Measurements from ENCODE around the gene OBSCN. TPM values are rescaled to one million over a fixed set of nuclear protein-coding genes. Genes with fewer than 3 reads are reported as not detected.

Gene OBSCN
- total and polyA plus RNA-seq, 2 of the 4 experiments (the other 2 are of a cell fraction): 4.1 to 9.5 TPM

DNA sequence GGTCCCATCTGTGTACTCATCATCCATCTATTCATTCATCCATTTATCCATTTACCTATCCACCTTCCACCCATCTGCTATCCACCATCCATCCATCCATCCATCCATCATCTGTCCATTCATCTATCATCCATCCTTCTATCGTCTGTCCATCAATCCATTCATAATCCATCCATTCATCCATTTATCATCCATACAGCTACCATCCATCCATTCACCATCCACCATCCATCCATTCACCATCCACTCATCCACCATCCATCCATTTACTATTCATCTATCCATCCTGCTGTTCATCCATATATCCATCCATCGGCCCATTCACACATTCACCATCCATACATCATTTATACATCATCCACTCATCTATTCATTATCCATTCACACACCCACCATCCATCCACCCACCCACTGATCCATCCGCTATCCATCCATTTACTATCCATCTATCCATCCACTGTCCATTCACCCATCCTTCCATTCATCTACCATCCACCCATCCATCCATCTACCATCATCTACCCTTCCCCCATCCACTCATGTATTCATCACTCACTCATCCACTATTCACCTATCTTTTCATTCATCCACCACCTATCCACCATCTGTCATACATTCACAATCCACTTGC, 102.4 kb downstream of the OBSCN start:
- no peak overlapping the region for H3K4ac ChIP-seq (ENCODE audit: low read depth, low read length)
- TF ChIP-seq CHD1 (IDR thresholded peaks at IDR 0.05; ENCODE audit: low read depth, low read length): no peak
- TF ChIP-seq, protein P1, sequence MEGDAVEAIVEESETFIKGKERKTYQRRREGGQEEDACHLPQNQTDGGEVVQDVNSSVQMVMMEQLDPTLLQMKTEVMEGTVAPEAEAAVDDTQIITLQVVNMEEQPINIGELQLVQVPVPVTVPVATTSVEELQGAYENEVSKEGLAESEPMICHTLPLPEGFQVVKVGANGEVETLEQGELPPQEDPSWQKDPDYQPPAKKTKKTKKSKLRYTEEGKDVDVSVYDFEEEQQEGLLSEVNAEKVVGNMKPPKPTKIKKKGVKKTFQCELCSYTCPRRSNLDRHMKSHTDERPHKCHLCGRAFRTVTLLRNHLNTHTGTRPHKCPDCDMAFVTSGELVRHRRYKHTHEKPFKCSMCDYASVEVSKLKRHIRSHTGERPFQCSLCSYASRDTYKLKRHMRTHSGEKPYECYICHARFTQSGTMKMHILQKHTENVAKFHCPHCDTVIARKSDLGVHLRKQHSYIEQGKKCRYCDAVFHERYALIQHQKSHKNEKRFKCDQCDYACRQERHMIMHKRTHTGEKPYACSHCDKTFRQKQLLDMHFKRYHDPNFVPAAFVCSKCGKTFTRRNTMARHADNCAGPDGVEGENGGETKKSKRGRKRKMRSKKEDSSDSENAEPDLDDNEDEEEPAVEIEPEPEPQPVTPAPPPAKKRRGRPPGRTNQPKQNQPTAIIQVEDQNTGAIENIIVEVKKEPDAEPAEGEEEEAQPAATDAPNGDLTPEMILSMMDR (conservative IDR thresholded peaks at IDR 0.05; ENCODE audit: low read depth, low read length): no peak
- TF ChIP-seq NFE2L2 (IDR thresholded peaks at IDR 0.05; ENCODE audit: low read depth, low read length): no peak
- no peak for TF ChIP-seq SMC3 (IDR thresholded peaks at IDR 0.05; ENCODE audit: low read depth, low read length)
- no peak for TF ChIP-seq MAZ (IDR thresholded peaks at IDR 0.05; ENCODE audit: borderline replicate concordance, low read depth, low read length)
- no peak for TF ChIP-seq BHLHE40 (IDR thresholded peaks at IDR 0.05; ENCODE audit: low read depth, low read length)
- TF ChIP-seq RFX5 (IDR thresholded peaks at IDR 0.05; ENCODE audit: low read depth, low read length): no peak
- TF ChIP-seq RCOR1 (IDR thresholded peaks at IDR 0.05; ENCODE audit: insufficient replicate concordance, low read length): no peak
- no peak for TF ChIP-seq POLR2A (IDR thresholded peaks at IDR 0.05; ENCODE audit: low read depth, low read length)
- TF ChIP-seq RAD21 (IDR thresholded peaks at IDR 0.05; ENCODE audit: low read length): no peak
- DNase-seq (no peak), ATAC-seq (ENCODE audit: low read depth) (no peak)
- H2BK120ac ChIP-seq (ENCODE audit: low read depth, low read length): no peak overlapping the region
- no peak overlapping the region for H4K5ac ChIP-seq (ENCODE audit: low read depth, low read length)
- no peak overlapping the region for H3K18ac ChIP-seq (ENCODE audit: low read depth, low read length)
- in situ Hi-C loops (cut with MboI; ENCODE audit: low sequenced_read_pairs) (no loop called here), intact Hi-C loops (cut with micrococcal nuclease) (no loop called here), dilution Hi-C loops (cut with HindIII; ENCODE audit: low sequenced_read_pairs, unreplicated experiment) (no loop called here)
- H4K8ac ChIP-seq (ENCODE audit: low read depth in 2 of 2, low read length in 2 of 2): no peak overlapping the region
- ChIA-PET CTCF (no interaction called here), POLR2A (ENCODE audit: unreplicated experiment) (no interaction called here)
- WGBS, 2 experiments (ENCODE audit: extremely low coverage in 2 of 2, insufficient read length in 1 of 2): 89 to 100% methylated on average over 3 of the region's 3 CpGs
- H2BK15ac ChIP-seq (ENCODE audit: low read depth, low read length): no peak overlapping the region
- H3K27ac ChIP-seq (ENCODE audit: insufficient read depth, low read length): no peak overlapping the region
- no peak overlapping the region for H2AK9ac ChIP-seq (replicated peaks; ENCODE audit: low read depth, low read length, poor library complexity)
- peaks cover 10% of the 10 kb centered on the region; the same call in 1 of the 2 replicates for H3K9me3 ChIP-seq (ENCODE audit: control insufficient read depth, insufficient read depth, low read length)
- H2BK5ac ChIP-seq (ENCODE audit: low read depth, low read length, poor library complexity, severe bottlenecking): peak overlapping the region; percentile 49
- no peaks in the 10 kb centered on the region for H3K79me1 ChIP-seq (ENCODE audit: low read depth in 1 of 2, low read length in 2 of 2)
- H3K14ac ChIP-seq (replicated peaks; ENCODE audit: low read depth, low read length): no peak overlapping the region
- H3K9me1 ChIP-seq (ENCODE audit: insufficient read depth, low read length): no peaks in the 10 kb centered on the region
- H3K4me3 ChIP-seq (ENCODE audit: insufficient read depth, low read depth, low read length): no peak overlapping the region
- H2BK20ac ChIP-seq (ENCODE audit: low read depth, low read length): no peak overlapping the region
- no peaks in the 10 kb centered on the region for H4K20me1 ChIP-seq (ENCODE audit: insufficient read depth, low read length)
- H3K56ac ChIP-seq (ENCODE audit: extremely low read depth, insufficient read depth, low read length): no peak overlapping the region
- H3K9ac ChIP-seq (ENCODE audit: low read depth, low read length): no peak overlapping the region
- H3K36me3 ChIP-seq (ENCODE audit: control insufficient read depth, insufficient read depth, low read length): no peaks in the 10 kb centered on the region
- H3K27me3 ChIP-seq (ENCODE audit: control insufficient read depth, insufficient read depth, low read length): no peaks in the 10 kb centered on the region
- no peak overlapping the region for H3K23ac ChIP-seq (ENCODE audit: low read depth, low read length)
- H4K91ac ChIP-seq (ENCODE audit: insufficient read depth, low read depth, low read length): no peak overlapping the region
- no peak overlapping the region for H3K4me2 ChIP-seq (ENCODE audit: low read depth, low read length)
- no peak overlapping the region for H2AK5ac ChIP-seq (ENCODE audit: low read depth, low read length)
- H3K4me1 ChIP-seq (ENCODE audit: control insufficient read depth, insufficient read depth, low read length): no peaks in the 10 kb centered on the region
- no peak overlapping the region for H2AFZ ChIP-seq (replicated peaks; ENCODE audit: low read length, poor library complexity)
- BruUV-seq (replicated peaks): no TSS peak
